SK-N-SH (cell line): ENCODE results near the gene IL11RA. TPM values are rescaled to one million over a fixed set of nuclear protein-coding genes. Genes with fewer than 3 reads are reported as not detected.

ENCODE experiments used
- CTCF ChIA-PET: fragments of 300-600, 350-600 bp; formaldehyde crosslinking; extraction: SDS; loops from one replicate; lab custom pipeline; 2021; lab: Yijun Ruan, JAX
- POLR2A ChIA-PET: fragments of 350-600 bp; sonication (Branson Sonifier 250); formaldehyde crosslinking; extraction: SDS; loops from one replicate; lab custom pipeline; 2020; ENCODE audit warnings: antibody characterized with exemption, inconsistent platforms; lab: Yijun Ruan, JAX
- DNase-seq: peaks from one replicate; pipeline ENCODE4 v3.0.0; 2012
- H2AFZ ChIP-seq: fragments of 200-600 bp; sonication (generic); 2 replicates; pipeline ENCODE4 v1.8.1; 2016; ENCODE audit warnings: antibody characterized with exemption, mild to moderate bottlenecking, low read depth
- H3F3A ChIP-seq: fragments of 200-600 bp; sonication (generic); replicated peaks from 2 replicates; pipeline ENCODE3; 2016; ENCODE audit warnings: antibody characterized with exemption, mild to moderate bottlenecking; ENCODE audit not compliant: insufficient read depth
- H3K27ac ChIP-seq, 2 experiments: fragments of 200-500 bp in 1 of 2; fragments of 200-600 bp in 1 of 2; sonication (Bioruptor generic) in 1 of 2; sonication (generic), shearing (Covaris generic) in 1 of 2; 2 replicates each; pipeline versions ENCODE4 v1.5.1 to v1.6.1; 2014 to 2016; ENCODE audit warnings: low read depth in 2 of 2, inconsistent platforms in 1 of 2, low read length in 1 of 2, mild to moderate bottlenecking in 1 of 2, mixed read lengths in 1 of 2
- H3K27me3 ChIP-seq: fragments of 200-600 bp; sonication (generic), shearing (Covaris generic); 2 replicates; pipeline ENCODE4 v1.6.1; 2016; ENCODE audit warnings: mixed run types; ENCODE audit not compliant: insufficient read depth
- H3K36me3 ChIP-seq, 2 experiments: fragments of 200-500 bp in 1 of 2; fragments of 200-600 bp in 1 of 2; sonication (Bioruptor generic) in 1 of 2; sonication (generic) in 1 of 2; replicated peaks in 1 of 2; 2 replicates each; pipeline versions ENCODE3 to v1.5.1; 2014 to 2016; ENCODE audit warnings: low read length in 1 of 2, mild to moderate bottlenecking in 1 of 2; ENCODE audit not compliant: insufficient read depth in 2 of 2, control insufficient read depth in 1 of 2
- H3K4me1 ChIP-seq, 2 experiments: fragments of 200-500 bp in 1 of 2; fragments of 200-600 bp in 1 of 2; sonication (Bioruptor generic) in 1 of 2; sonication (generic), shearing (Covaris generic) in 1 of 2; 2 replicates each; pipeline versions ENCODE4 v1.5.1 to v1.6.1; 2014 to 2016; ENCODE audit warnings: low read depth in 1 of 2, low read length in 1 of 2, mixed run types in 1 of 2; ENCODE audit not compliant: insufficient read depth in 2 of 2, control insufficient read depth in 1 of 2
- H3K4me2 ChIP-seq: fragments of 200-600 bp; sonication (generic), shearing (Covaris generic); 2 replicates; pipeline ENCODE4 v1.6.1; 2017; ENCODE audit warnings: mixed run types
- H3K4me3 ChIP-seq, 2 experiments: fragments of 200-500 bp in 1 of 2; fragments of 200-600 bp in 1 of 2; sonication (Bioruptor generic) in 1 of 2; sonication (generic), shearing (Covaris generic) in 1 of 2; 2 replicates each; pipeline versions ENCODE4 v1.5.1 to v1.8.1; 2014 to 2016; ENCODE audit warnings: low read depth in 2 of 2, inconsistent platforms in 1 of 2, low read length in 1 of 2, mild to moderate bottlenecking in 1 of 2, mixed read lengths in 1 of 2, moderate library complexity in 1 of 2
- H3K79me2 ChIP-seq: fragments of 200-600 bp; sonication (generic); 2 replicates; pipeline ENCODE4 v1.8.1; 2017; ENCODE audit warnings: mild to moderate bottlenecking; ENCODE audit not compliant: insufficient read depth
- H3K9ac ChIP-seq: fragments of 200-600 bp; sonication (generic); 2 replicates; pipeline ENCODE4 v1.6.1; 2017; ENCODE audit warnings: mixed run types
- H3K9me2 ChIP-seq: fragments of 200-600 bp; sonication (generic); 2 replicates; pipeline ENCODE4 v1.6.1; 2017; ENCODE audit warnings: mixed run types
- H3K9me3 ChIP-seq: fragments of 200-600 bp; sonication (generic); 2 replicates; pipeline ENCODE4 v1.6.1; 2017; ENCODE audit warnings: mixed run types, mild to moderate bottlenecking, moderate library complexity
- H4K20me1 ChIP-seq: fragments of 200-600 bp; sonication (generic); 2 replicates; pipeline ENCODE4 v1.6.1; 2017; ENCODE audit warnings: mild to moderate bottlenecking, mixed run types; ENCODE audit not compliant: insufficient read depth
- CHD2 ChIP-seq: fragments of 150-350 bp; IDR thresholded peaks from 2 replicates; pipeline ENCODE4 v1.6.1; 2018; ENCODE audit warnings: low read length; ENCODE audit not compliant: partially characterized antibody
- EP300 ChIP-seq, 2 experiments: IDR thresholded peaks; 2 replicates each; pipeline versions ENCODE4 v1.4.0 to v1.6.1; 2012; ENCODE audit warnings: borderline replicate concordance in 1 of 2, low read depth in 1 of 2, low read length in 1 of 2
- FOXJ3 ChIP-seq: sonication (generic); formaldehyde crosslinking; IDR thresholded peaks from 2 replicates; pipeline ENCODE4 v1.5.1; 2020; ENCODE audit warnings: mild to moderate bottlenecking, missing genetic modification reagents
- FOXM1 ChIP-seq: IDR thresholded peaks from 2 replicates; pipeline ENCODE4 v1.4.0; 2012; ENCODE audit warnings: low read depth, mild to moderate bottlenecking
- JUND ChIP-seq: IDR thresholded peaks from 2 replicates; pipeline ENCODE4 v1.4.0; 2012
- MEF2A ChIP-seq: IDR thresholded peaks from 2 replicates; pipeline ENCODE4 v1.4.0; 2012; ENCODE audit warnings: low read depth, borderline replicate concordance
- MXI1 ChIP-seq: IDR thresholded peaks from 2 replicates; pipeline ENCODE4 v1.6.1; 2012; ENCODE audit warnings: mild to moderate bottlenecking, low read depth, low read length, improper control_type of control experiment
- NFIC ChIP-seq: IDR thresholded peaks from 2 replicates; pipeline ENCODE4 v1.4.0; 2012; ENCODE audit warnings: borderline replicate concordance
- POLR2AphosphoS5 ChIP-seq: IDR thresholded peaks from 2 replicates; pipeline ENCODE4 v1.6.1; 2012; ENCODE audit warnings: low read depth, low read length
- RFX5 ChIP-seq: IDR thresholded peaks from 2 replicates; pipeline ENCODE4 v1.6.1; 2012; ENCODE audit warnings: mild to moderate bottlenecking, improper control_type of control experiment, low read length
- SIN3A ChIP-seq: IDR thresholded peaks from 2 replicates; pipeline ENCODE4 v1.6.1; 2012; ENCODE audit warnings: low read depth, mild to moderate bottlenecking, low read length, moderate library complexity, borderline replicate concordance
- TAF1 ChIP-seq: IDR thresholded peaks from 2 replicates; pipeline ENCODE4 v1.6.1; 2012; ENCODE audit warnings: low read depth, mild to moderate bottlenecking, low read length, moderate library complexity, borderline replicate concordance
- TCF12 ChIP-seq: IDR thresholded peaks from 2 replicates; pipeline ENCODE4 v1.4.0; 2012
- TEAD4 ChIP-seq: IDR thresholded peaks from 2 replicates; pipeline ENCODE4 v1.4.0; 2012; ENCODE audit warnings: mild to moderate bottlenecking, borderline replicate concordance; ENCODE audit not compliant: insufficient read depth
- YY1 ChIP-seq: IDR thresholded peaks from 2 replicates; pipeline ENCODE4 v1.4.0; 2012; ENCODE audit warnings: low read depth, mild to moderate bottlenecking
- WGBS: methylation state at CpG from one replicate; pipeline ENCODE4 v1.1.6; 2017; ENCODE audit warnings: low lambda C conversion rate; 5-methylcytosine and 5-hydroxymethylcytosine counted together
- polyA plus RNA-seq, 3 experiments: library from polyadenylated mRNA; depleted of rRNA; stranded (reverse); fragments of >200 nt; gene quantifications; 2 replicates each; pipeline ENCODE4 v1.2.3, GENCODE V29; 2012
- TF ChIP-seq, protein P1 (sequence below): IDR thresholded peaks from 2 replicates; pipeline ENCODE4; 2012
- TF ChIP-seq, protein P2 (sequence below): IDR thresholded peaks from 2 replicates; pipeline ENCODE4 v1.4.0; 2012; ENCODE audit warnings: low read depth, borderline replicate concordance
- TF ChIP-seq, protein P3 (sequence below): fragments of 150-350 bp; IDR thresholded peaks from 2 replicates; pipeline ENCODE4 v1.6.1; 2016; ENCODE audit warnings: mild to moderate bottlenecking, low read depth, low read length
- TF ChIP-seq, protein P4 (sequence below): fragments of 150-350 bp; IDR thresholded peaks from 2 replicates; pipeline ENCODE4 v1.6.1; 2017; ENCODE audit warnings: antibody characterized with exemption, low read length, low read depth, borderline replicate concordance
- TF ChIP-seq, protein P5 (sequence below): IDR thresholded peaks from 2 replicates; pipeline ENCODE4 v1.6.1; 2012; ENCODE audit warnings: mild to moderate bottlenecking, low read depth, low read length, moderate library complexity
- TF ChIP-seq, protein P6 (sequence below): fragments of 200-600 bp; sonication (generic); IDR thresholded peaks from 2 replicates; pipeline ENCODE4 v1.6.1; 2017; ENCODE audit warnings: antibody characterized with exemption, mild to moderate bottlenecking, moderate library complexity
- TF ChIP-seq, protein P7 (sequence below): IDR thresholded peaks from 2 replicates; pipeline ENCODE4 v1.4.0; 2012; ENCODE audit warnings: low read depth

Gene IL11RA
- polyA plus RNA-seq, 1 of the 3 experiments (the other 2 are of a cell fraction), result 16.5 TPM

DNA sequence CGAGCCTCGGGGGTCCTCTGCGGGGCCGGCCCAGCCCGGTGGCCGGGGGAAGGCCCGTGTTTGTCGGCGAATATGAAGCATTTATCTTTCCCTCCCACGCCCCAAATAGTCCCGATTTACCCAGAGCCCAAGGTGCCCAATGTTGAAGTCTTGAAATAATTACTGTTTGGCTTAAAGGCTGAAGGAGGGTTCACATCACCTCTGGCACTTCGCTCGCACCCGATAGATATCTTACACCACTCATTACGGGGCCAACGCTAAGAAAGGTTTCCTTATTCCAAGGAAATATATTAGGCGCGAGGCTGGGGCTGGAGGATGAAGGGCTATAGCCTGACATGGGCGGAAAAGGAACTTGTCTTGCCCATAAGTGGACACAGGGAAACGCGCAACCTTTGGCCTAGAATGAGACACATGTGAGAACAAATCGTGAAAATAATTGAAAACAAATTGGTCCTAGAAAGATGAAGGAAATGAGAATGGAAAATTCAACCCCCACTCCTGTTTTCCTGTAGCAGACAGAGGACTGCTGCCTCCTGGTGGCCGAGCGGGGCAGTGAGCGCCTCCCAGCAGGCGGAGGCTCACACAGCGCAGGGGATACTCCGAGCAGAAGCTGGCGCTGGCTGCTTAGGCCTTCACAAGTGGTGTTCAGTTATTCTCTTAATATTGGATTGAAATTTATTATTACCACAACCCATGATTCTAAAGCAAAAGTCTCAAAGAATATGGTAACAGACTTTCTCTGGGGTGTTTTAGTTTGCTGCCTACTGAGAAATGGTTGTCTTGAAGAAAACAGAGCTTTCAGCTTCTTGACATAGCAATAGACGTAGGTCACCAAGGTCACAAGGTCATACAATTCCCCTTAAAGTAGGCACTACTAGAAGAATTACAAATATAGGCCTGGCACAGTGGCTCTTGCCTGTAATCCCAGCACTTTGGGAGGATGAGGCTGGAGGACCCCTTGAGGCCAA, 50.1 kb downstream of the IL11RA start:
- CTCF ChIA-PET, result interaction anchor here (0.6 to 5.8 kb wide), 47 partner anchors 8 to 741 kb away, joined by 3 to 57 read pairs (median 5); partner anchors contain the start of genes CCL19, CCL21, CCL27 and DCTN3
- H3F3A ChIP-seq, result no peaks in the 10 kb centered on the region
- H2AFZ ChIP-seq, result peak overlapping the region; percentile 62; the same call in 1 of the 2 replicates
- no peaks in the 10 kb centered on the region for H3K9me3 ChIP-seq
- no peaks in the 10 kb centered on the region for H3K36me3 ChIP-seq
- no peaks in the 10 kb centered on the region for H3K27me3 ChIP-seq
- peaks cover 0 to 4% of the 10 kb centered on the region in 2 experiments; a peak in 1 of 4 replicates for H3K4me1 ChIP-seq
- no peaks in the 10 kb centered on the region for H4K20me1 ChIP-seq
- peak overlapping the region in 1 of 2 experiments; percentile 18; a peak in 2 of 4 replicates for H3K27ac ChIP-seq
- peak overlapping the region; percentile 75 for H3K4me2 ChIP-seq
- peak overlapping the region; percentile 54 to 58 for H3K4me3 ChIP-seq
- 20% methylated on average over 19 of the region's 30 CpGs for WGBS
- no peaks in the 10 kb centered on the region for H3K79me2 ChIP-seq
- peak overlapping the region; percentile 30; the same call in 1 of the 2 replicates for H3K9ac ChIP-seq
- H3K9me2 ChIP-seq, result no peaks in the 10 kb centered on the region
- POLR2A ChIA-PET, result no interaction called here
- peak; percentile 90 for DNase-seq
- TF ChIP-seq, protein P1, sequence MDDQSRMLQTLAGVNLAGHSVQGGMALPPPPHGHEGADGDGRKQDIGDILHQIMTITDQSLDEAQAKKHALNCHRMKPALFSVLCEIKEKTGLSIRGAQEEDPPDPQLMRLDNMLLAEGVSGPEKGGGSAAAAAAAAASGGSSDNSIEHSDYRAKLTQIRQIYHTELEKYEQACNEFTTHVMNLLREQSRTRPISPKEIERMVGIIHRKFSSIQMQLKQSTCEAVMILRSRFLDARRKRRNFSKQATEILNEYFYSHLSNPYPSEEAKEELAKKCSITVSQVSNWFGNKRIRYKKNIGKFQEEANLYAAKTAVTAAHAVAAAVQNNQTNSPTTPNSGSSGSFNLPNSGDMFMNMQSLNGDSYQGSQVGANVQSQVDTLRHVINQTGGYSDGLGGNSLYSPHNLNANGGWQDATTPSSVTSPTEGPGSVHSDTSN, result no peak
- TF ChIP-seq SIN3A, result no peak
- no peak for TF ChIP-seq TEAD4
- TF ChIP-seq RFX5, result no peak
- no peak for TF ChIP-seq NFIC
- TF ChIP-seq JUND, result no peak
- no peak for TF ChIP-seq TCF12
- no peak for TF ChIP-seq YY1
- peak; percentile 68 for TF ChIP-seq CHD2
- TF ChIP-seq TAF1, result no peak
- no peak for TF ChIP-seq MEF2A
- no peak for TF ChIP-seq MXI1
- TF ChIP-seq, protein P2, sequence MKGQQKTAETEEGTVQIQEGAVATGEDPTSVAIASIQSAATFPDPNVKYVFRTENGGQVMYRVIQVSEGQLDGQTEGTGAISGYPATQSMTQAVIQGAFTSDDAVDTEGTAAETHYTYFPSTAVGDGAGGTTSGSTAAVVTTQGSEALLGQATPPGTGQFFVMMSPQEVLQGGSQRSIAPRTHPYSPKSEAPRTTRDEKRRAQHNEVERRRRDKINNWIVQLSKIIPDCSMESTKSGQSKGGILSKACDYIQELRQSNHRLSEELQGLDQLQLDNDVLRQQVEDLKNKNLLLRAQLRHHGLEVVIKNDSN, result no peak
- TF ChIP-seq, protein P3, sequence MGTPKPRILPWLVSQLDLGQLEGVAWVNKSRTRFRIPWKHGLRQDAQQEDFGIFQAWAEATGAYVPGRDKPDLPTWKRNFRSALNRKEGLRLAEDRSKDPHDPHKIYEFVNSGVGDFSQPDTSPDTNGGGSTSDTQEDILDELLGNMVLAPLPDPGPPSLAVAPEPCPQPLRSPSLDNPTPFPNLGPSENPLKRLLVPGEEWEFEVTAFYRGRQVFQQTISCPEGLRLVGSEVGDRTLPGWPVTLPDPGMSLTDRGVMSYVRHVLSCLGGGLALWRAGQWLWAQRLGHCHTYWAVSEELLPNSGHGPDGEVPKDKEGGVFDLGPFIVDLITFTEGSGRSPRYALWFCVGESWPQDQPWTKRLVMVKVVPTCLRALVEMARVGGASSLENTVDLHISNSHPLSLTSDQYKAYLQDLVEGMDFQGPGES, result no peak
- TF ChIP-seq, protein P4, sequence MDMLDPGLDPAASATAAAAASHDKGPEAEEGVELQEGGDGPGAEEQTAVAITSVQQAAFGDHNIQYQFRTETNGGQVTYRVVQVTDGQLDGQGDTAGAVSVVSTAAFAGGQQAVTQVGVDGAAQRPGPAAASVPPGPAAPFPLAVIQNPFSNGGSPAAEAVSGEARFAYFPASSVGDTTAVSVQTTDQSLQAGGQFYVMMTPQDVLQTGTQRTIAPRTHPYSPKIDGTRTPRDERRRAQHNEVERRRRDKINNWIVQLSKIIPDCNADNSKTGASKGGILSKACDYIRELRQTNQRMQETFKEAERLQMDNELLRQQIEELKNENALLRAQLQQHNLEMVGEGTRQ, result no peak
- TF ChIP-seq, protein P5, sequence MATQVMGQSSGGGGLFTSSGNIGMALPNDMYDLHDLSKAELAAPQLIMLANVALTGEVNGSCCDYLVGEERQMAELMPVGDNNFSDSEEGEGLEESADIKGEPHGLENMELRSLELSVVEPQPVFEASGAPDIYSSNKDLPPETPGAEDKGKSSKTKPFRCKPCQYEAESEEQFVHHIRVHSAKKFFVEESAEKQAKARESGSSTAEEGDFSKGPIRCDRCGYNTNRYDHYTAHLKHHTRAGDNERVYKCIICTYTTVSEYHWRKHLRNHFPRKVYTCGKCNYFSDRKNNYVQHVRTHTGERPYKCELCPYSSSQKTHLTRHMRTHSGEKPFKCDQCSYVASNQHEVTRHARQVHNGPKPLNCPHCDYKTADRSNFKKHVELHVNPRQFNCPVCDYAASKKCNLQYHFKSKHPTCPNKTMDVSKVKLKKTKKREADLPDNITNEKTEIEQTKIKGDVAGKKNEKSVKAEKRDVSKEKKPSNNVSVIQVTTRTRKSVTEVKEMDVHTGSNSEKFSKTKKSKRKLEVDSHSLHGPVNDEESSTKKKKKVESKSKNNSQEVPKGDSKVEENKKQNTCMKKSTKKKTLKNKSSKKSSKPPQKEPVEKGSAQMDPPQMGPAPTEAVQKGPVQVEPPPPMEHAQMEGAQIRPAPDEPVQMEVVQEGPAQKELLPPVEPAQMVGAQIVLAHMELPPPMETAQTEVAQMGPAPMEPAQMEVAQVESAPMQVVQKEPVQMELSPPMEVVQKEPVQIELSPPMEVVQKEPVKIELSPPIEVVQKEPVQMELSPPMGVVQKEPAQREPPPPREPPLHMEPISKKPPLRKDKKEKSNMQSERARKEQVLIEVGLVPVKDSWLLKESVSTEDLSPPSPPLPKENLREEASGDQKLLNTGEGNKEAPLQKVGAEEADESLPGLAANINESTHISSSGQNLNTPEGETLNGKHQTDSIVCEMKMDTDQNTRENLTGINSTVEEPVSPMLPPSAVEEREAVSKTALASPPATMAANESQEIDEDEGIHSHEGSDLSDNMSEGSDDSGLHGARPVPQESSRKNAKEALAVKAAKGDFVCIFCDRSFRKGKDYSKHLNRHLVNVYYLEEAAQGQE, result no peak
- TF ChIP-seq EP300 (IDR thresholded peaks at IDR 0.05; ENCODE audit: borderline replicate concordance in 1 of 2, low read depth in 1 of 2, low read length in 1 of 2), result 0 out of 4 replicates have a peak, but pooled peaks of 1 of the 2 experiments have one; percentile 24
- TF ChIP-seq, protein P6, sequence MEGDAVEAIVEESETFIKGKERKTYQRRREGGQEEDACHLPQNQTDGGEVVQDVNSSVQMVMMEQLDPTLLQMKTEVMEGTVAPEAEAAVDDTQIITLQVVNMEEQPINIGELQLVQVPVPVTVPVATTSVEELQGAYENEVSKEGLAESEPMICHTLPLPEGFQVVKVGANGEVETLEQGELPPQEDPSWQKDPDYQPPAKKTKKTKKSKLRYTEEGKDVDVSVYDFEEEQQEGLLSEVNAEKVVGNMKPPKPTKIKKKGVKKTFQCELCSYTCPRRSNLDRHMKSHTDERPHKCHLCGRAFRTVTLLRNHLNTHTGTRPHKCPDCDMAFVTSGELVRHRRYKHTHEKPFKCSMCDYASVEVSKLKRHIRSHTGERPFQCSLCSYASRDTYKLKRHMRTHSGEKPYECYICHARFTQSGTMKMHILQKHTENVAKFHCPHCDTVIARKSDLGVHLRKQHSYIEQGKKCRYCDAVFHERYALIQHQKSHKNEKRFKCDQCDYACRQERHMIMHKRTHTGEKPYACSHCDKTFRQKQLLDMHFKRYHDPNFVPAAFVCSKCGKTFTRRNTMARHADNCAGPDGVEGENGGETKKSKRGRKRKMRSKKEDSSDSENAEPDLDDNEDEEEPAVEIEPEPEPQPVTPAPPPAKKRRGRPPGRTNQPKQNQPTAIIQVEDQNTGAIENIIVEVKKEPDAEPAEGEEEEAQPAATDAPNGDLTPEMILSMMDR, result peak; percentile 98
- TF ChIP-seq, protein P7, sequence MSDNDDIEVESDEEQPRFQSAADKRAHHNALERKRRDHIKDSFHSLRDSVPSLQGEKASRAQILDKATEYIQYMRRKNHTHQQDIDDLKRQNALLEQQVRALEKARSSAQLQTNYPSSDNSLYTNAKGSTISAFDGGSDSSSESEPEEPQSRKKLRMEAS, result no peak
- no peak for TF ChIP-seq FOXJ3
- TF ChIP-seq FOXM1, result no peak
- TF ChIP-seq POLR2AphosphoS5, result no peak
